ENCODE results near the gene MGA. TPM values are rescaled to one million over a fixed set of nuclear protein-coding genes. Genes with fewer than 3 reads are reported as not detected.

MGA gene
- total and polyA plus RNA-seq, 2 of the 8 experiments (the other 6 are each of a cell fraction or from before 2014, with no cell fraction given): 7.6 to 53.2 TPM

DNA sequence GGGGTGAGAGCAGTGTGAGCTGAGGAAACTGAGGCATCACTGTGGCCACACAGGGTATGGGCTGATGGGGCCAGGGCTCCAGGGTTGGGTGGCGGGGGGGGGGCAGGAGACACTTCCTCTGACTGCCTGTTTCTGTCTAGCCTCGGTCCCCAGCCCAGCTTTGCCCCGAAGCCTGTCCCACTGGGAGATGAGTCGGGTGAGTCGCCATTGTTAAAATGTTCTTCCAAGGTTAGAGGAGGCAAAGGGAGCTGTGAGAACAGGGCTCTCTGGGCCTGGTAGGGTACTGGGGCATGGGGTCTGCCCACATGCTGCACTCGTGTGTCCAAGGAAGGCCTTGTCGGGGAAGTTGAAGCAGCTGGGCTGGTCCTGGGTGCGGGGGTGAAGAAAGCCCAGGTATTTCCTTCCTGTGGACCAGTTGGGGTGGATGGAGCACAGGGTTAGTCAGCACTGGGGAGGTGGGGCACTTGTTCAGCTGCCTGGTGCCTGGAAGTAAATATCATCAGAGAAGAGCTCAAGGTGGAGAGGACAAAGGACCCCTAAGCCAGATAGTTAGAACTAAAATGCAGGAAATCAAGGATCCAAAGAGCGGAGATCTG lies 159.3 kb downstream of the MGA start:
- peaks cover 0 to 3% (median 0%) of the 10 kb centered on the region in 4 experiments; a peak in 4 of 8 replicates for H3K36me3 ChIP-seq (ENCODE audit: control insufficient read depth in 2 of 4, insufficient read depth in 4 of 4, low read length in 3 of 4)
- H3K18ac ChIP-seq (ENCODE audit: extremely low read depth, low read length): no peak overlapping the region
- H3K27me3 ChIP-seq (replicated peaks in 1 of 4; ENCODE audit: control insufficient read depth in 3 of 4, extremely low read depth in 1 of 4, insufficient read depth in 3 of 4, low read length in 3 of 4): no peaks in the 10 kb centered on the region
- H3K14ac ChIP-seq (ENCODE audit: insufficient read length): no peak overlapping the region
- H4K91ac ChIP-seq (replicated peaks; ENCODE audit: insufficient read length, low read length): no peak overlapping the region
- H3K4me2 ChIP-seq (ENCODE audit: insufficient read depth in 1 of 2, low read depth in 2 of 2, low read length in 2 of 2): no peak overlapping the region
- no peak overlapping the region for H2BK12ac ChIP-seq (ENCODE audit: low read depth, low read length)
- H4K5ac ChIP-seq (ENCODE audit: insufficient read length, low read depth, low read length): no peak overlapping the region
- no peak overlapping the region for H3K4ac ChIP-seq (replicated peaks; ENCODE audit: insufficient read length, low read depth, low read length)
- no peak overlapping the region for H3K27ac ChIP-seq (ENCODE audit: low read depth, low read length)
- DNase-seq (ENCODE audit: low read depth in 1 of 2, low spot score in 2 of 2): no peak
- WGBS, 2 experiments (ENCODE audit: extremely low coverage in 1 of 2, insufficient coverage in 1 of 2, insufficient read length in 1 of 2, insufficient replicate concordance in 2 of 2, low coverage in 1 of 2, low lambda C conversion rate in 2 of 2, missing lambda C conversion rate in 1 of 2): 87% methylated on average over 9 of the region's 9 CpGs; no CpG with 5 or more reads in 1 of the 2 experiments
- H3K4me1 ChIP-seq (replicated peaks in 1 of 4; ENCODE audit: control insufficient read depth in 3 of 4, insufficient read depth in 4 of 4, low read length in 3 of 4): no peaks in the 10 kb centered on the region
- no peaks in the 10 kb centered on the region for H3K9me3 ChIP-seq (ENCODE audit: insufficient read depth in 2 of 2, low read depth in 1 of 2, low read length in 1 of 2)
- no peak overlapping the region for H2BK15ac ChIP-seq (ENCODE audit: low read length)
- no peaks in the 10 kb centered on the region for H3K79me1 ChIP-seq (ENCODE audit: low read depth, low read length)
- no peak overlapping the region for H2AFZ ChIP-seq (ENCODE audit: low read length)
- H4K8ac ChIP-seq (ENCODE audit: extremely low read depth, insufficient read depth, low read length): no peak overlapping the region
- no peak overlapping the region for H2BK120ac ChIP-seq (replicated peaks; ENCODE audit: low read depth, low read length)
- no peak overlapping the region for H3K23ac ChIP-seq (ENCODE audit: insufficient read length)
- H2AK5ac ChIP-seq (ENCODE audit: low read depth, low read length): no peak overlapping the region
- ChIA-PET POLR2A (ENCODE audit: partially characterized antibody) (no interaction called here), CTCF (ENCODE audit: partially characterized antibody) (interaction anchor here (0.7 to 3.5 kb wide), 5 partner anchors 8 to 85 kb away, joined by 3 to 32 read pairs (median 6); partner anchors contain the start of gene MAPKBP1)
- no peak overlapping the region for H3K9ac ChIP-seq (replicated peaks in 1 of 4; ENCODE audit: extremely low read depth in 1 of 4, low read depth in 3 of 4, low read length in 3 of 4)
- H3K79me2 ChIP-seq (ENCODE audit: control insufficient read depth in 1 of 2, insufficient read depth in 2 of 2, low read length in 2 of 2): no peaks in the 10 kb centered on the region
- no peak for FAIRE-seq
- H2BK20ac ChIP-seq (ENCODE audit: low read length): no peak overlapping the region
- H2BK5ac ChIP-seq (ENCODE audit: low read depth, low read length): no peak overlapping the region; the same call in 1 of the 2 replicates
- no peak overlapping the region for H3K56ac ChIP-seq (replicated peaks; ENCODE audit: insufficient read length, low read depth, low read length)
- H3K23me2 ChIP-seq (ENCODE audit: low read depth, low read length): no peaks in the 10 kb centered on the region
- H4K20me1 ChIP-seq (replicated peaks in 1 of 2; ENCODE audit: control insufficient read depth in 1 of 2, insufficient read depth in 2 of 2, low read length in 2 of 2): peaks cover 0 to 3% of the 10 kb centered on the region in 2 experiments
- no peak overlapping the region for H3K4me3 ChIP-seq (ENCODE audit: extremely low read depth in 1 of 4, insufficient read depth in 2 of 4, low read depth in 3 of 4, low read length in 4 of 4)
- TF ChIP-seq SUZ12 (IDR thresholded peaks at IDR 0.05; ENCODE audit: low read length) (no peak), RFX5 (IDR thresholded peaks at IDR 0.05; ENCODE audit: borderline replicate concordance, low read depth, low read length) (no peak), MAFK (IDR thresholded peaks at IDR 0.05; ENCODE audit: low read depth, low read length) (no peak), FOSL1 (IDR thresholded peaks at IDR 0.05; ENCODE audit: insufficient read depth, low read depth, low read length) (no peak), SIRT6 (IDR thresholded peaks at IDR 0.05; ENCODE audit: low read length) (no peak), YY1 (IDR thresholded peaks at IDR 0.05; ENCODE audit: low read depth, low read length) (no peak), EGR1 (IDR thresholded peaks at IDR 0.05; ENCODE audit: borderline replicate concordance, low read depth, low read length) (no peak), BRCA1 (IDR thresholded peaks at IDR 0.05; ENCODE audit: low read depth, low read length) (no peak), SAP30 (IDR thresholded peaks at IDR 0.05; ENCODE audit: insufficient read depth, insufficient replicate concordance, low read length) (no peak), POLR2A (IDR thresholded peaks at IDR 0.05; ENCODE audit: control extremely low read depth in 1 of 2, low read depth in 2 of 2, low read length in 2 of 2) (no peak), ASH2L (IDR thresholded peaks at IDR 0.05; ENCODE audit: low read length) (no peak), POU5F1 (IDR thresholded peaks at IDR 0.05; ENCODE audit: low read depth, low read length) (no peak), SP4 (IDR thresholded peaks at IDR 0.05; ENCODE audit: low read length) (no peak), PHF8 (conservative IDR thresholded peaks at IDR 0.05; ENCODE audit: low read depth, low read length) (no peak)
- TF ChIP-seq, protein P1, sequence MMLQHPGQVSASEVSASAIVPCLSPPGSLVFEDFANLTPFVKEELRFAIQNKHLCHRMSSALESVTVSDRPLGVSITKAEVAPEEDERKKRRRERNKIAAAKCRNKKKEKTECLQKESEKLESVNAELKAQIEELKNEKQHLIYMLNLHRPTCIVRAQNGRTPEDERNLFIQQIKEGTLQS (IDR thresholded peaks at IDR 0.05; ENCODE audit: insufficient read depth, low read depth, low read length): no peak

Data from H1 (cell line).